Type B pancreatic cell (in vitro differentiated cells): Measurements from ENCODE around the gene ITPR2. TPM values are rescaled to one million over a fixed set of nuclear protein-coding genes. Genes with fewer than 3 reads are reported as not detected.

Experiments
- DNase-seq: peaks from one replicate; pipeline ENCODE4 v3.0.0; 2021; ENCODE audit warnings: mixed read lengths; ENCODE audit not compliant: unreplicated experiment; ENCODE audit errors: extremely low spot score
- H3K27ac Mint-ChIP-seq: 2 replicates; pipeline ENCODE4 v1.8.0; 2021; ENCODE audit warnings: mild to moderate bottlenecking, mixed read lengths
- H3K27me3 Mint-ChIP-seq: 2 replicates; pipeline ENCODE4 v1.8.0; 2021; ENCODE audit warnings: mixed read lengths
- H3K36me3 Mint-ChIP-seq: 2 replicates; pipeline ENCODE4 v1.8.0; 2021; ENCODE audit warnings: mixed read lengths
- H3K4me1 Mint-ChIP-seq: one replicate; pipeline ENCODE4 v1.8.0; 2021; ENCODE audit warnings: mixed read lengths; ENCODE audit not compliant: unreplicated experiment
- H3K4me3 Mint-ChIP-seq: 2 replicates; pipeline ENCODE4 v1.8.0; 2021; ENCODE audit warnings: mild to moderate bottlenecking, mixed read lengths
- H3K9me3 Mint-ChIP-seq: 2 replicates; pipeline ENCODE4 v1.8.0; 2021; ENCODE audit warnings: mixed read lengths
- total RNA-seq: library from RNA; stranded (reverse); gene quantifications from 2 replicates; pipeline ENCODE4 v1.2.1, GENCODE V29; 2021; ENCODE audit warnings: low replicate concordance
- TF ChIP-seq, protein P1 (sequence below): fragments of 200-600 bp; sonication (generic); conservative IDR thresholded peaks from 2 replicates; pipeline ENCODE4 v1.5.0; 2021; ENCODE audit warnings: antibody characterized with exemption, mild to moderate bottlenecking

The ITPR2 gene
- total RNA-seq, 1 donor from 2014 or later = 33.7 TPM

DNA sequence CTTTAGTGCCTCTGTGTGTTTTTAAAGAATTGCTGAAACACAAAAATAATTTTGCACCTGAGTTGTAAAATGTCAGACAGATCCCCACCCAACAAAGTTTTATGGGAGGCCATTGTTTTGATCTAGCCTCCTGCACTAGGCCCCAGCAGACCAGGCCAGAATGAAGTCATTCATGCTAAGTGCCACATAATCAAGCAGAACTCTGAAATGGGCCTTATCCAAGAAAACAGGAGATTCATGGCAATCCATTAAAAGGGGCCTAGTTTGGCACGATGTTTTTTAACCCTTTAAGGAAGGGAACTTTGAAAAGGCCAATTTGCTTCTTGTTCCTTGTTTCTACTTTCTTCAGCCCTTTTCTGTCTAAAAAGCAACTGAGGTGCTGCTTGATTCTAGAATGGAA, 260.9 kb downstream of the ITPR2 start:
- no peak overlapping the region for H3K4me3 Mint-ChIP-seq
- TF ChIP-seq, protein P1, sequence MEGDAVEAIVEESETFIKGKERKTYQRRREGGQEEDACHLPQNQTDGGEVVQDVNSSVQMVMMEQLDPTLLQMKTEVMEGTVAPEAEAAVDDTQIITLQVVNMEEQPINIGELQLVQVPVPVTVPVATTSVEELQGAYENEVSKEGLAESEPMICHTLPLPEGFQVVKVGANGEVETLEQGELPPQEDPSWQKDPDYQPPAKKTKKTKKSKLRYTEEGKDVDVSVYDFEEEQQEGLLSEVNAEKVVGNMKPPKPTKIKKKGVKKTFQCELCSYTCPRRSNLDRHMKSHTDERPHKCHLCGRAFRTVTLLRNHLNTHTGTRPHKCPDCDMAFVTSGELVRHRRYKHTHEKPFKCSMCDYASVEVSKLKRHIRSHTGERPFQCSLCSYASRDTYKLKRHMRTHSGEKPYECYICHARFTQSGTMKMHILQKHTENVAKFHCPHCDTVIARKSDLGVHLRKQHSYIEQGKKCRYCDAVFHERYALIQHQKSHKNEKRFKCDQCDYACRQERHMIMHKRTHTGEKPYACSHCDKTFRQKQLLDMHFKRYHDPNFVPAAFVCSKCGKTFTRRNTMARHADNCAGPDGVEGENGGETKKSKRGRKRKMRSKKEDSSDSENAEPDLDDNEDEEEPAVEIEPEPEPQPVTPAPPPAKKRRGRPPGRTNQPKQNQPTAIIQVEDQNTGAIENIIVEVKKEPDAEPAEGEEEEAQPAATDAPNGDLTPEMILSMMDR = no peak
- H3K27me3 Mint-ChIP-seq = no peaks in the 10 kb centered on the region
- H3K36me3 Mint-ChIP-seq = peaks cover 43% of the 10 kb centered on the region
- H3K4me1 Mint-ChIP-seq = no peaks in the 10 kb centered on the region
- H3K9me3 Mint-ChIP-seq = no peaks in the 10 kb centered on the region
- H3K27ac Mint-ChIP-seq = no peak overlapping the region
- DNase-seq = no peak

DNA sequence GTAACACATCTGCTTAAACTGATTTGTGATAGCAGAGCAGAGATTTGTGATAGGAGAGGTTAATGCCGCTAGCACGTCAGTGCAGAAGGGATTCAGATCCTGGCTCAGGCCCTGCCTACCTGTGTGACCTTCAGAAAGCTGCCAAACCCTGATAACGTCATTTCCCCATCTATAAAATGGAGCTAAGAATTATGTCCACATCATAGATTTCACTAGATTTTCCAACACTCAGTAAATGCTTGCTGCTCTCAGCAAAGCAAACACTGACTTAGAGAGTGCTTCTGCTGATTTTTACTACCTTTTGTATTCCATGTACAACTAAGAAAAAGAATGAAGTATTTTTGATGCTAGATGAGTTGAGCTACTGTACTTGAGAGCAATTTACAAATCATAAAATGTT, 261.4 kb downstream of the ITPR2 start:
- no peak for DNase-seq
- Mint-ChIP-seq H3K27ac (no peak overlapping the region), H3K4me3 (no peak overlapping the region), H3K9me3 (no peaks in the 10 kb centered on the region), H3K27me3 (no peaks in the 10 kb centered on the region), H3K4me1 (no peaks in the 10 kb centered on the region), H3K36me3 (peaks cover 39% of the 10 kb centered on the region)
- TF ChIP-seq, protein P1 = no peak

DNA sequence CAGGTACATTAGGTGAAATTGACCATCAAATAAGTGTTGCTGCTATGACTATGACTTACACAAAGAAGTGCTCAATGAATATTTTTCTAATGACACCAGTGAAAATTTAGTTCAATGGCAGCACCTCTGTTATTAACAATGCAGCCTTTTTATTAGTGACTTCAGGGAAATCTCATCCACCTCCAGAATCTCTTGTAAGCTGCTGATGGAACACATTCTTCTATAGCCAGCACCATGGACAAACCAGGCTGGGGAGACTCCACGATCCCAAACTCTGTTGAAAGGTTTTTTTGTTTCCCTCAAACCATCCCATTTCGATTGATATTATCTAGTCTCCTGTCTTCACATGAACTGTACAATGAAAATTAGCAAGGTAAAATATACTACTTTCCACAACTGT, 265.9 kb downstream of the ITPR2 start:
- peaks cover 20% of the 10 kb centered on the region for H3K36me3 Mint-ChIP-seq
- no peak for DNase-seq
- H3K4me1 Mint-ChIP-seq = no peaks in the 10 kb centered on the region
- H3K9me3 Mint-ChIP-seq = no peaks in the 10 kb centered on the region
- no peak overlapping the region for H3K27ac Mint-ChIP-seq
- TF ChIP-seq, protein P1 = no peak
- H3K4me3 Mint-ChIP-seq = no peak overlapping the region
- H3K27me3 Mint-ChIP-seq = no peaks in the 10 kb centered on the region

DNA sequence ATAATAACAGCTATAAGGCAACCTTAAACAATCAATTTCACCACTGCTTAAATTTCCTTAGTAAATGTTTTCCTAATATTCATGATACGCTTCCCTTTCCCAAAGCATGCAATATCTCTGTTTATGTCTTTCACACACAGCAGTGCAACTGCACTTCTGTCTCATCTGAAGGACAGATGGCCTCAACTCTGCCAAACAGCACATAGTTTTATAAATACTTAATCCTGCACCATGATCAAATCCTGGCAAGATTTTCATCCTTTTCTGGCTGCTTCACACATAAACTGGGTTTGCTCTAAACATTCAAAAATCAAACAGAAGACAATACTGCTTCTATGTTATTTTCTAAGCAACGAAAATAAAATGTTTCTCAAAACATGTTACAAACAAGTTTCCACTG, 266.3 kb downstream of the ITPR2 start:
- Mint-ChIP-seq H3K9me3 (no peaks in the 10 kb centered on the region), H3K36me3 (peaks cover 22% of the 10 kb centered on the region), H3K4me1 (no peaks in the 10 kb centered on the region), H3K27ac (no peak overlapping the region), H3K27me3 (no peaks in the 10 kb centered on the region), H3K4me3 (no peak overlapping the region)
- no peak for DNase-seq
- TF ChIP-seq, protein P1 = no peak

DNA sequence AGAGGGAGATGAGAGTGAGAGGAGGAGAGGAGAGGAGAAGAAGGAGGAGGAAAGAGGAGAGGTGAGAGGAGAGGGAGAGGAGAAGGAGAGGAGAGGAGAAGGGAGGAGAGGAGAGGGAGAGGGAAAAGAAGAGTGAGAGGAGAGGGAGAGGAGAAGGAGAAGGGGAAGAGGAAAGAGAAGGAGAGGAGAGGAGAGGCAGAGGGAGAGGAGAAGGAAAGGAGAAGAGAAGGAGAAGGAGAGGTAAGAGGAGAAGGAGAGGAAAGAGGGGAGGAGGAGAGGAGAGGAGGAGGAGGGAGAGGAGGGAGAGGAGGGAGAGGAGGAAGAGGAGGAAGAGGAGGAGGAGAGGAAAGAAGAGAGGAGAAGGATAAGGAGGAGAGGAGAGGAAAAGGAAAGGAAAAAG, 266.8 kb downstream of the ITPR2 start:
- no peak for DNase-seq
- Mint-ChIP-seq H3K9me3 (no peaks in the 10 kb centered on the region), H3K4me1 (no peaks in the 10 kb centered on the region), H3K4me3 (no peak overlapping the region), H3K36me3 (peaks cover 19% of the 10 kb centered on the region), H3K27me3 (no peaks in the 10 kb centered on the region), H3K27ac (no peak overlapping the region)
- TF ChIP-seq, protein P1 = no peak

DNA sequence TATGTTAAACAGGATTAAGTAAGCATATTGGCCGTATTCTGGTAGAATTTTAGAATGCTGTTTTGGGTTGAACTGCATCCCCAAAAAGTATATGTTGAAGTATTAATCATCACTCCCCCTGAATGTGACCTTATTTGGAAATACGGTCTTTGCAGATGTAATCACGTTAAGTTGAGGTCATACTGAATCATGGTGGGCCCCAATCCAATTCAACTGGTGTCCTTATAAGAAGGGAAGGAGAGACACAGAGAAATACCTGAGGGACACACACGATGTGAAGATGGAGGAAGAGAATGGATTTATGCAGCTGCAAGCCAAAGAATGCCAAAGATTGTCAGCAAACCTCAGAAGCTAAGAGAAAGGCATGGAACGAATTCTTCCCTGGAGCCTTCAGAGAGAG, 268.6 kb downstream of the ITPR2 start:
- no peak overlapping the region for H3K4me3 Mint-ChIP-seq
- H3K27ac Mint-ChIP-seq = no peak overlapping the region
- no peaks in the 10 kb centered on the region for H3K4me1 Mint-ChIP-seq
- TF ChIP-seq, protein P1 = no peak
- no peaks in the 10 kb centered on the region for H3K27me3 Mint-ChIP-seq
- DNase-seq = no peak
- peaks cover 19% of the 10 kb centered on the region for H3K36me3 Mint-ChIP-seq
- no peaks in the 10 kb centered on the region for H3K9me3 Mint-ChIP-seq
